SK-N-SH treated with all-trans-retinoic acid at 6 μM for 48 hours (cell line): Measurements from ENCODE around the gene HRH1.

Experiments
- ATAC-seq: fragments of 200-7000 bp; cut with Tn5 transposase; 3 replicates; pipeline ENCODE4 v1.9.1; 2020; ENCODE audit warnings: mild to moderate bottlenecking, moderate library complexity
- ARNTL ChIP-seq: fragments of 450-650 bp; formaldehyde crosslinking; IDR thresholded peaks from 2 replicates; pipeline ENCODE4 v1.5.0; 2020; ENCODE audit warnings: low read depth, mild to moderate bottlenecking, moderate library complexity, borderline replicate concordance
- BACH2 ChIP-seq: fragments of 250-450 bp; sonication (Bioruptor Pico); IDR thresholded peaks from 2 replicates; pipeline ENCODE4 v1.9.0; 2021; ENCODE audit warnings: mild to moderate bottlenecking, borderline replicate concordance
- CREB5 ChIP-seq: fragments of 250-450 bp; sonication (Bioruptor Pico); IDR thresholded peaks from 2 replicates; pipeline ENCODE4 v1.5.1; 2020; ENCODE audit warnings: low read depth, mild to moderate bottlenecking, moderate library complexity
- CSDC2 ChIP-seq: fragments of 250-450 bp; sonication (Bioruptor Pico); IDR thresholded peaks from 2 replicates; pipeline ENCODE4 v1.5.0; 2020; ENCODE audit warnings: mild to moderate bottlenecking, moderate library complexity
- CSRNP3 ChIP-seq: fragments of 250-450 bp; sonication (Bioruptor Pico); IDR thresholded peaks from 2 replicates; pipeline ENCODE4 v1.5.1; 2021; ENCODE audit warnings: mild to moderate bottlenecking, moderate library complexity
- ESRRG ChIP-seq: fragments of 250-450 bp; sonication (Bioruptor Pico); IDR thresholded peaks from 2 replicates; pipeline ENCODE4 v1.6.1; 2021; ENCODE audit warnings: mild to moderate bottlenecking
- GLIS3 ChIP-seq: fragments of 250-450 bp; sonication (Bioruptor Pico); IDR thresholded peaks from 2 replicates; pipeline ENCODE4 v1.5.0; 2020; ENCODE audit warnings: mild to moderate bottlenecking, moderate library complexity
- ISL1 ChIP-seq: fragments of 250-450 bp; sonication (Bioruptor Pico); IDR thresholded peaks from 2 replicates; pipeline ENCODE4 v2.1.2; 2022; ENCODE audit warnings: mild to moderate bottlenecking, moderate library complexity
- OSR1 ChIP-seq: fragments of 250-450 bp; sonication (Bioruptor Pico); IDR thresholded peaks from 2 replicates; pipeline ENCODE4 v1.8.0; 2022; ENCODE audit warnings: moderate library complexity, mild to moderate bottlenecking, inconsistent platforms
- PATZ1 ChIP-seq: fragments of 250-450 bp; sonication (Bioruptor Pico); IDR thresholded peaks from 2 replicates; pipeline ENCODE4 v1.8.0; 2020; ENCODE audit warnings: mild to moderate bottlenecking, moderate library complexity, borderline replicate concordance
- POU6F1 ChIP-seq: fragments of 250-450 bp; sonication (Bioruptor Pico); IDR thresholded peaks from 2 replicates; pipeline ENCODE4 v1.8.0; 2021; ENCODE audit warnings: low read depth, mild to moderate bottlenecking, moderate library complexity, borderline replicate concordance
- PPARA ChIP-seq: fragments of 250-450 bp; sonication (Bioruptor Pico); IDR thresholded peaks from 2 replicates; pipeline ENCODE4 v1.5.0; 2020; ENCODE audit warnings: mild to moderate bottlenecking, borderline replicate concordance
- RARB ChIP-seq: fragments of 250-450 bp; sonication (Bioruptor Pico); IDR thresholded peaks from 2 replicates; pipeline ENCODE4 v1.8.0; 2021; ENCODE audit warnings: mild to moderate bottlenecking, moderate library complexity
- SNAI2 ChIP-seq: fragments of 250-450 bp; sonication (Bioruptor Pico); IDR thresholded peaks from 2 replicates; pipeline ENCODE4 v1.5.0; 2020; ENCODE audit warnings: mild to moderate bottlenecking, moderate library complexity
- TCF4 ChIP-seq: fragments of 250-450 bp; sonication (Bioruptor Pico); IDR thresholded peaks from 2 replicates; pipeline ENCODE4 v1.8.0; 2021; ENCODE audit warnings: mild to moderate bottlenecking, moderate library complexity, borderline replicate concordance
- TOX ChIP-seq: fragments of 250-450 bp; sonication (Bioruptor Pico); IDR thresholded peaks from 2 replicates; pipeline ENCODE4 v1.8.0; 2021; ENCODE audit warnings: mild to moderate bottlenecking, moderate library complexity, borderline replicate concordance
- TSHZ2 ChIP-seq: fragments of 250-450 bp; sonication (Bioruptor Pico); IDR thresholded peaks from 2 replicates; pipeline ENCODE4 v1.5.0; 2020; ENCODE audit warnings: mild to moderate bottlenecking, moderate library complexity
- ZC3H10 ChIP-seq: fragments of 250-450 bp; sonication (Bioruptor Pico); IDR thresholded peaks from 2 replicates; pipeline ENCODE4 v1.5.1; 2021; ENCODE audit warnings: mild to moderate bottlenecking, moderate library complexity
- ZFP3 ChIP-seq: fragments of 250-450 bp; sonication (Bioruptor Pico); IDR thresholded peaks from 2 replicates; pipeline ENCODE4 v1.5.0; 2020; ENCODE audit warnings: mild to moderate bottlenecking, moderate library complexity
- ZFP30 ChIP-seq: fragments of 450-650 bp; formaldehyde crosslinking; IDR thresholded peaks from 2 replicates; pipeline ENCODE4 v1.5.0; 2022; ENCODE audit warnings: mild to moderate bottlenecking, moderate library complexity
- ZNF565 ChIP-seq: fragments of 450-650 bp; formaldehyde crosslinking; conservative IDR thresholded peaks from 2 replicates; pipeline ENCODE4 v1.5.0; 2020; ENCODE audit warnings: low read depth, mild to moderate bottlenecking, moderate library complexity
- ZNF70 ChIP-seq: fragments of 450-650 bp; formaldehyde crosslinking; IDR thresholded peaks from 2 replicates; pipeline ENCODE4 v1.5.0; 2020; ENCODE audit warnings: mild to moderate bottlenecking, moderate library complexity
- ZNF8 ChIP-seq: fragments of 450-650 bp; formaldehyde crosslinking; IDR thresholded peaks from 2 replicates; pipeline ENCODE4 v1.5.0; 2020; ENCODE audit warnings: mild to moderate bottlenecking, moderate library complexity

The HRH1 gene

GRCh38 chr3:11197484-11197883, 43.2 kb downstream of the HRH1 start (continued):
- TF ChIP-seq CREB5 (CRISPR knock-in tag), result peak; percentile 98
- TF ChIP-seq TCF4 (CRISPR knock-in tag), result peak; percentile 50; the same call in 1 of the 2 replicates
- TF ChIP-seq ZNF8 (CRISPR knock-in tag), result no peak
- TF ChIP-seq TSHZ2 (CRISPR knock-in tag), result peak; percentile 76; the same call in 1 of the 2 replicates
- TF ChIP-seq ISL1 (CRISPR knock-in tag), result peak; percentile 97
- no peak for TF ChIP-seq ZNF565 (CRISPR knock-in tag)
- TF ChIP-seq ZFP3 (CRISPR knock-in tag), result peak; percentile 92
- TF ChIP-seq PATZ1 (CRISPR knock-in tag), result no peak; the same call in 1 of the 2 replicates
- TF ChIP-seq SNAI2 (CRISPR knock-in tag), result peak; percentile 83; the same call in 1 of the 2 replicates
- TF ChIP-seq RARB (CRISPR knock-in tag), result no peak
- TF ChIP-seq ZNF70 (CRISPR knock-in tag), result no peak

GRCh38 chr3:11198070-11198469, 43.8 kb downstream of the HRH1 start:
- no peak; the same call in 1 of the 2 replicates for TF ChIP-seq ISL1 (CRISPR knock-in tag)
- TF ChIP-seq SNAI2 (CRISPR knock-in tag), result no peak
- TF ChIP-seq ZC3H10 (CRISPR knock-in tag), result no peak
- TF ChIP-seq CSRNP3 (CRISPR knock-in tag), result no peak
- no peak for TF ChIP-seq RARB (CRISPR knock-in tag)
- TF ChIP-seq TSHZ2 (CRISPR knock-in tag), result no peak
- TF ChIP-seq ZFP30 (CRISPR knock-in tag), result no peak
- no peak for TF ChIP-seq PATZ1 (CRISPR knock-in tag)
- TF ChIP-seq GLIS3, result no peak
- TF ChIP-seq ZNF565 (CRISPR knock-in tag), result no peak
- no peak for TF ChIP-seq POU6F1 (CRISPR knock-in tag)
- TF ChIP-seq ZFP3 (CRISPR knock-in tag), result no peak
- no peak for TF ChIP-seq ARNTL (CRISPR knock-in tag)
- TF ChIP-seq CSDC2, result no peak
- no peak for TF ChIP-seq ESRRG (CRISPR knock-in tag)
- no peak for TF ChIP-seq PPARA (CRISPR knock-in tag)
- no peak for TF ChIP-seq TCF4 (CRISPR knock-in tag)
- TF ChIP-seq BACH2 (CRISPR knock-in tag), result no peak
- TF ChIP-seq TOX (CRISPR knock-in tag), result no peak
- no peak for TF ChIP-seq OSR1 (CRISPR knock-in tag)
- peak; percentile 2; the same call in 2 of the 3 replicates for ATAC-seq
